GM21528 (cell line): ENCODE results near the gene TRHDE.
"Not testable (repeated sequence)": the region's sequence is repeated elsewhere in the genome, so short reads cannot be mapped to it uniquely, and the experiment has no call there.

Experiments
- ATAC-seq: cut with Tn5 transposase; IDR thresholded peaks from one replicate; pipeline ENCODE4 v1.9.1; 2021; ENCODE audit warnings: mild to moderate bottlenecking, moderate library complexity; ENCODE audit not compliant: unreplicated experiment, low FRiP score

The TRHDE gene

DNA sequence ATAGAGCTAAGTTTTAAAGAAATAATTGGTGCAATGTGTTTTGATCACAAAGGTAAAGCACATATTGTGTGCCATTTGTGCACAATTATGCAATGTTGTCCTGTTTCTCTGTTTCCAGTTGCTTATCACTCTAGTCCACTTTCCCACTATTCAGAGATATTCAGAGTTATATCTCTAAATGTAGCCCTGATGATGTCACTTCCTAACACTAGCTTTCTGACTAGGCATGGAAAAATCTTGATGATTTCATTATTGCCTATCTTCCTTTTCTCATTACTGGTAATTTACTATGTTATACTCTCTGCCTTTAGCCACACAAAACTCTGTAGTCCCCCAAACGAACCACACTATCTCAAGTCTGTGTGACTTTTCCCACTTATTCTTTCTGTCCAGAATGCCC is 221.2 kb downstream of the TRHDE start:
- ATAC-seq, result no peak

DNA sequence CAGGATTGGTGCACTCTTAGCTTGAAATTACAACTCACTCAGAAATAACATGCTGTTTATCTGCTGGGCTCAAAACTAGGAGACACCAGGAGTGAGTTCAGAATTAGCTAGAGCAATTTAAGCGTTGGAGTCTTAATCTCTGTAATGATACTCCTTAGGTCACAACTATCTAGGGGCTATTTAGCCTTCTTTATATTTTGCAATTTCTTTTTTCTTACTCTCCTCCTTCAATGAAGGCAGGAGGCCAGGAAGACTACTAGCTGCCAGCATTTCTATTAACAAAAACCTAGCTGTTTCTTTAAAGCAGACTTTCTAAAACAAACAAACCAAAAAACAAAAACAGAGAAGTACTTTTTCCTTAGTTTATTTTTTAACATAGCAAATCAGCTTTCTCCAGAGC is 226.2 kb downstream of the TRHDE start:
- ATAC-seq, result no peak

DNA sequence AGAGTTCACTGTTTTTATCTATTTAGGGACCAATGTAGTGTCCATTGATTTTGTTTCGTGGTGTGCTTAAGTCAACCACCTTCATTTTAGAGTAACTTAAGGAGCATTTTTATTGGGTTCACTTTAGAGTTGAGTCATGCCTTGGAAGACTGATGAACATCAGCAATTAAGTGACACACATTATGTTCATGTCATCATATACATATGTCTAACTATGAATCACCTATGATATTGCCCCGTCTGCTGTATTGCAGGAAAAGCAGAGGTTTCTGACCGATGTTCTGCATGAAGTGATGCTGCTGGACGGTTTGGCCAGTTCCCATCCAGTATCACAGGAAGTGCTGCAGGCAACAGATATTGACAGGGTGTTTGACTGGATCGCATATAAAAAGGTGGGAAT is 227.1 kb downstream of the TRHDE start:
- no peak for ATAC-seq

DNA sequence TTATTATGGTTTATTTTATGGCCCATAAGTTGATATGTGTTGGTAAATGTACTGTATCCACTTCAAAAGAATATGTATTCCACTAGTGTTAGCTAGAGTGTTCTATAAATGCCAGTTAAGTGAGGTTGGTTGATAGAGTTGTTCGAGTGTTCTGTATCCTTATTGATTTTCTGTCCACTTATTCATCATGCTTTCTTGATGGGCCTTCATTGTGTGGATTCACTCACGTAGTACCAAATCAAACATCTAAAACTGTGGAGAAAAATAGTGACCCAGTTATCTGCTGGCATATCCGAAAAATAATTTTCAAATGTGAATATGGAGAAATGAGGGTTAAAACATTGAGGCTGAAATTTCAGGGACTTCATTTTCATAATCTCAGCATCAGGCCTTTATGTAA is 230.4 kb downstream of the TRHDE start:
- ATAC-seq, result no peak

DNA sequence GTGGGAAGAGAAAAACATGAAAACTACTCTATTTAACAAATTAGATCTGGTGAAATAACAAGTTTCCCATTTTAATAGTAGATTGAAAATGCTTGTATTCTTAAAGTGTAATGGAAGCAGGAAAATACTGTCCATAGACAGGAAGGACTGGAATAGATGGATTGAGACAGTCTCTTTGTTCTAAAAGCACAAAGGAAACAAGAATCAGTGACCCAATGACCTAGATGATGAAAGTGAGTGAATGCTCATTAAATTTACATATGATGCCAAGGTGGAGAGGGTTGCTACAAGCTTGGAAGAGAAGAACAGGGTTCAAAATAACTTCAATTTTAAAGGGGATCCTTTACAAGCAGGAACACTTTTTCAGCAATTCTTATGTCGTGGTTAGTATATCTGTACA is 233.1 kb downstream of the TRHDE start:
- ATAC-seq, result no peak

DNA sequence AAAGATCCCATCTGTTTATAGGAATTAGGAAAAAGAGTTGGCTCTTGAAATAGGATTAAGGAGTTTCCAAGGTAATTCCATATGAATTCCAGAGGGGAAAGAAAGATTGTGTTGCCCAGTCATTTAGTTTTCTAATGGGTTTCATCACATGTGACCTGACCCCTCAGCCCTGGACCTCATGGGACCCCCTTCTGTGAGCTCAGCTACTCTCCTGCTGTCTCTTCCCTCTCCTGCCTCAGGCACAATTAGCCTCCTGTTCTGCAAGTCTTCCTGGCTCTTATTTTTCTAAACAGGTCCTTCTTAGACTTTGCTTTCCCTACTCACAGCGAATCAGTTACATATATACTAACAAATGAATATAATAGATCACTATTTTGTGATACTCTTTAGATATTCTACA is 237.7 kb downstream of the TRHDE start:
- ATAC-seq, result no peak

DNA sequence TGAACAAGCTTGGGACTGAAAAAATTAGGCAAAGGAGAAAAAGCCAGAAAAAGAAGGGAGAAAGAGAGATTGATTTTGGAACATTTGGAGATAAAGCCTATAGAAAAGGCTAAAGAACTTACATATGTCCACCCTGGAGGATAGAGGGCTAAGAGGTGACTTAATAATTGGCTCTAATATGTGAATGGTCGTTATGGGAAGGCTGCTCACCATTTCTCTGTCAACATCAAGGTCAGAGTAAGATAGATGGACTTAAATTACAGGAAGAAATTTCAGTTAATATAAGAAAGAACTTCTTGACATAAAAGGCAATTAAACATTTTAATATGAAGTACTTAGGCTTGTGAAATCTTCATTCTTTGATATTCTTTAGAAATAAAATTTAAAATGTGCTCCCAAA is 238.6 kb downstream of the TRHDE start:
- ATAC-seq, result no peak

DNA sequence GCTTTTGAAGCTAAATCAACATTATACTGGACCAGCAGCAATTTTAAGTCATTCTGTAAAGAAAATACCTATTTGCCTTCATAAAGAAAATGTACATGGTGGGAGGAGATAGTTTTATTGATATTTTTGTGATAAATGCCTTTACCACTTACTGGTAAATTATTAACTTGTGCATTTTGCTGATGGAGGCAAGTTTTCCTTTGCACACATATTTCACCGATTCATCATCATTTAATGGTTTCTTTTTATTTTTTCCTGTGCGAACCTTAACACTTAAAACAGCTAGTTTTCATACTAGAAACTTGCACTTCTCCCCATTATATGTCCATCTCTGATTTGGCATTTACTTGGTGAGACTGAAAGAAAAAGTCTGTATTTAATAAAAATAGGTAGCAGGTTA is 239.3 kb downstream of the TRHDE start:
- ATAC-seq, result no peak

DNA sequence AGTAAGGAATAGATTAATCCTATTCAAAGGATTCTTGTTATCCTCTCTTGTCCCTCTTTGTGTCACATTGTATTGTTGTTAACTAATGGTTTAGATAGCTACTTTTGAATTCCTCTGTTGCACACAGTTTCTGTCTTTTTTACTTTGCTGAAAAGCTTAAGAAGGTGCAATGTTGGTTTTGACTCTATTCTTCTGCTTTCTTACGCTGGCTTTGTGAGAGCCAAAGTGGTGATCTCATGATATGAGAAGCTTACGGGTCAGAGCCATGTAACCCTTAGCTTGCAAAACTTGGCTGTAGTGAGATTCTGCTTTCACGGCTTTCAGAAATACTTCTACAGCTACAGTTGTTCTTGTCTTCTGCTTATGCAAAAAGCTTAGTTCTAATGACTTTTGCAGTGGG is 239.7 kb downstream of the TRHDE start:
- ATAC-seq, result no peak

DNA sequence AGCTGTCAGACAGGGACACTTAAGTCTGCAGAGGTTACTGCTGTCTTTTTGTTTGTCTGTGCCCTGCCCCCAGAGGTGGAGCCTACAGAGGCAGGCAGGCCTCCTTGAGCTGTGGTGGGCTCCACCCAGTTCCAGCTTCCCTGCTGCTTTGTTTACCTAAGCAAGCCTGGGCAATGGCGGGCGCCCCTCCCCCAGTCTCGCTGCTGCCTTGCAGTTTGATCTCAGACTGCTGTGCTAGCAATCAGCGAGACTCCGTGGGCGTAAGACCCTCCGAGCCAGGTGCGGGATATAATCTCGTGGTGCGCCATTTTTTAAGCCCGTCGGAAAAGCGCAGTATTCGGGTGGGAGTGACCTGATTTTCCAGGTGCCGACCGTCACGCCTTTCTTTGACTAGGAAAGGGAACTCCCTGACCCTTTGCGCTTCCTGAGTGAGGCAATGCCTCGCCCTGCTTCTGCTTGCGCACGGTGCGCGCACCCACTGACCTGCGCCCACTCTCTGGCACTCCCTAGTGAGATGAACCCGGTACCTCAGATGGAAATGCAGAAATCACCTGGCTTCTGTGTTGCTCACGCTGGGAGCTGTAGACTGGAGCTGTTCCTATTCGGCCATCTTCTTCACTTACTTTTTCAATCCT is 248.0 kb downstream of the TRHDE start:
- not testable (repeated sequence) for ATAC-seq

DNA sequence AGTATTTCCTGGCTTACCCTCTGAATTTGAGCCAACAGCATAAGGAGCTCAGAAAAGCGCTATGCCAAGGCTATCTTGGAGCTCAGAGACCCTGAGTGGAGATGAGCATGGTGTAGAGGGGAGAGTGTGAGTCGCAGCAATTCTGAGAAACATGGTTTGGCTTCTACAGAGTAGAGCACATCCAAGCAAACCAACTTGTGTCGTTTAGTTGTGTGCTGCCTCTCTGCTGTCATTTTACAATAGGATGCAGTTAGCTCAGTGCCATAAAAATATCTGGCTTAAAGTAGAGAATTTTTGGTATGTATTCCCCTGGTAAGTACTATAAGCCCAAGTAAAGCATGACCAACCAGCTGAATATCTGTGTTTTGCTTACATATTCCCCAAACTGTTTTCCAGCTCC is 249.2 kb downstream of the TRHDE start:
- ATAC-seq, result no peak

DNA sequence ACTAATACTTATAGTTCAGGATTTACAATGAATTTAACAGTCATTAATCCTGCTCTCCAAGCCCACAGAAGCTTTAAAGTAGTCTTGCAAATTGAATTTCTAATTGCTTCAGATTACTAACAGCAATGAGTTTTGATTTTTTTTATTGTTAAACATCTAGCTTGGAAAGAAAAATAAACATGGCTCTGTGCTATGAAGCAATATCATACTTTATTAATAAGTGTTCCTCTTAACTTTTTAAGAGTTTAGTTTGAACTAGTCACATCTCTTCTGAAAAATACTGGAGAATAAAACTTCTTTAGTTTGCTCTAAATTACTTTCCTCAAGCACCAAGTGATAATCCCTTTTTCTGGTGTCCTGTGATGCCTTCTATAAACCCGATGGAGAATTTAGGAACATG is 250.2 kb downstream of the TRHDE start:
- ATAC-seq, result no peak

DNA sequence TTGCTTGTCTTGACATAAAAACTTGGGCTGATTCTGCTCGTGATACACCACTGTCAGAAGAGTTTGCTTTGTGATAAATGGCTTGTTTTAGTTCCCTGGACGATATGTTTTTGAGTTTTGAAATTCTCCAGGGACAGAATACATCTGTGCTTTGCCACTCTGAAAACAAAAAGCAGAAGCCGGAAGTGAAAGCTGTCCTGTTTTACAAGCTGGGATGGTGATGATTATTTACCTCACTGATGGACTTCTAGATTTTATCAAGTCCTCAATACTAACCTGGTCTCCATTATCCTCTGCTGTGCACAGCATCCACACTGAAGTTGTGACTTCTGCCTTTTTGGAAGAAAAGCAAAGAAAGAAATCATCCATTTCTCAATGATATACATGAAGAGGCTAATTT is 251.6 kb downstream of the TRHDE start:
- ATAC-seq, result no peak

DNA sequence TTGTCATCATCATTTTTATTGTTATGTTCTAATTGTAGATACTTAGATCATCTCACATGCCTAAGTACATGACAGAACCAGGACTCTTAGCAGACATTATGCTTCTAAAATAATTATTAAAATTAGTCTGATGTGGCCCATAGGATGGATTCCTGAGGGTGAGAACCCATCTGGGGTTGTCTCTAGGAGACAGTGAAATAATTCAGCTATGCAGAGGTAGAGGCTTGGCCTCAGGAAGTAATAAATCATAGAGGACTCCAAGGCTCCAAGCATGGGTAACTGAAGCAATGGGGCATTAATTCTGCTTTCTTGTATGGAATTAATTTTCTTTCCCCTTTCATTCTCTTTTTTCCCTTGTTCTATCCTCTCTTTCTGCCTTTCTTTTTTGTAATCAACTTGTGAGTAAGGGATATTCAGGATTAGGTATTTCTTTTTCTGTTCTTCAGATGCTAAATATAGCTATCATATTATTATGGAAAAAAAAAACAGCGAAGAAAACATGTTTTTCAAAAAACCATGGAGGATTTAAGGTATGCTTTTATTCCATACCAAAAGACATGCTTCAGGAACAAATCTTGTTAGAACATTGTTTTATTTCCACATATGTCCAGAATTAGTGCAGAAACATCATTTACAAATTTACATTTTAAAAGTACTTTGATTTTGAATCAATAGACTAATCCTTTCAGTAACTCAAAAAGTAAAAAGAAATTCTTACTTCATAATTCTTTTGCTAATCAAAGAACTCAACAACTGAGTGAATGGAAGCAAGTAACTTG is 263.2 kb downstream of the TRHDE start:
- no peak for ATAC-seq

DNA sequence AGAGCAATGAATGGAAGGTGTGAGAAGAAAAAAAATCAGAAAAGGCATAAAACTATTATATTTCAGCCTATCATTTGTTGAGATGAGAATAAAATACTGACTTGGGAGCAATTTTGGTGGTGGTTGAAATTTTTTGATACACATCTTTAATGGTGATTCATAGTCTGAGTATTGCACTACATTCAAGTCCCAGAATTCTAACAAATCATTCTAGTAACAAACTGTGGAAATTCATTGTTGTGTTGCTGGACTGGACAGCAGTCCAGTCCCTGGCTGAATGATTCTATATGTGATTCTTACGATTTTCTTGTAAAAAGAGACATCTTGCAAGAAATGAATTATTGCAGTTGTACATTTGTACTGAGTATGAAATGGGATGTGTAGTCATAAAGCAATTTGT is 268.6 kb downstream of the TRHDE start:
- ATAC-seq, result no peak

DNA sequence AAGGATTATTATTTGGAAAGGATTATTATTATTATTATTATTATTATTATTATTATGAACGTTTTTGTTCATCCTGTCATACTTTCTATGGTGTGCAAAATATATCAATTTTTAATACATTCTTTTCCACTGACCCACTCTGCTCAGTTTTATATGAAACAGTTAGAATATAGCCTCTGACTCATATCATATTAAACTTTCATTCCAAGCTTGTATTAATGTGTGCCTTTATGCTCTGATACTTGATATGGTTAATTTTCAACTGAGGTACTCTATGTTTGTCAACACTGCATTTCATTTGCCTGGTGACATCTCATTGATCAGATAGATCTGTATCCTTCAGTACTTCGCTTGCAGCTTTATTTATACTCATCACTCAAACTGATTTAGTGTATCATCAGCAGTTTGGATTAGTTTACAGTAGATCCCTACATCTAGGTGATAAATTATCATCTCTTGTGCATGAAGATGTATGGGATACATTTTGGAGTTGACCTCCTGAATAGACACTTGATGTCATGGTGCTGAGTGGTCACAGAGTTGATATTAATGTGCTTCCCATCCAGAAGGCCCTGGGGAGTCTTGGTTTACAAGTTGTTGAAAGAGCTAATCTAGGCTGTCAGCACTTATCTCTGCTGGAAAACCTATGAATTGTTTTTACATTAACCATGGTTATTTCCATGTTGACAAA is 271.8 kb downstream of the TRHDE start:
- ATAC-seq, result no peak

DNA sequence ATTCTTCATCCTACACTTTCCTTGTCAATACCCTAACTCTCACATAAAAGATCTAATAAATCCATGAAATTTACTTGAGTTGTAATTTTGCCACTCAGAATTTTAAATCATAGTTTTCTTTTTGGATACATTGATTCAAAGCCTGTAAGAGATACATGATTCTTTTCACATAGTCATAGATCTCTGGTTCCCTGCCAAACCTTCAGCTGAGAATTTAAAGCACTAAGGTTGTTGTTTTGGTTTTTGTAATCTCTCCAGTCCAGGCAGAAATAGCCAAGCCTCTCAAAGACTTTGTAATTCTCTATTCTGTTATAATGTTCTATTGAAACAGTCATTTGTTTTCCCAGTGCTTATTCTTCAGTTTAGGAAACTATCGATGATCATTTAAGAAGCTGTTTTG is 273.9 kb downstream of the TRHDE start:
- no peak for ATAC-seq

DNA sequence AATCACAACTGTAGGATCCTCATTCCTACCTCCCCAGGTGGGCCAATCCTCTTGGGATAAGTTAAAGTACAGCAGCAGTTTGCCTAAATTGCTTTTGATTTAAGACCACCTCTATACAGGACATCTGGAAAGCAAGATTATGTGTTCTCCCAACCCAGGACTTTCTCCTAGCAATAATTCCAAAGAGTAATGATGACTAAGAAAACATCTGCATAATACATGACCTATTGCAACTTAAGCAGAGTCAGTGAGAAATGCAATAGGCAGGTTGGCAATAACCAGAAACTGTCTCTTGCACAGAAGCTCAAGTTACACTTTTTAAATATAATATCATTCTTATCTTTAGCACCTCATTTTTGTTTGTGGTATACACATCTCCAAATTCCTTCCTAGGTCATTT is 275.4 kb downstream of the TRHDE start:
- no peak for ATAC-seq

DNA sequence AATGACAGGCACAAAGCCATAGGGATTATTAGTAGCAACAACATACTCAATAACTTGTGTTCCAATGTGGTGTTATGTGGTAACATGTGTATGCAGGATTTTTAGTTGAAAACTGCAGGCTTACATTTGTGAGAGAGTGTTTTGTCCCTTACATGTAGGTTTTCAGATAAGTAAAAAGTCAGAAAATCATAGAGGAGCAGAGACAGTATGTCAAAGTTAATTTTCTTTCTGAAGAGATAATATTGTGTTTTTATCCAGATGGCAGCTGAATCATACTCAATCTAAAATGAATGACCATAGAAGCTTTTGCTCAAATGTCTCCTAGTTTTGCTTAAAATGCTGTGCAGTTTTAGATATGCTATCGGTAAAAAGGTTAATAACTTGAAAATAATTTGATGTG is 277.0 kb downstream of the TRHDE start:
- ATAC-seq, result no peak

DNA sequence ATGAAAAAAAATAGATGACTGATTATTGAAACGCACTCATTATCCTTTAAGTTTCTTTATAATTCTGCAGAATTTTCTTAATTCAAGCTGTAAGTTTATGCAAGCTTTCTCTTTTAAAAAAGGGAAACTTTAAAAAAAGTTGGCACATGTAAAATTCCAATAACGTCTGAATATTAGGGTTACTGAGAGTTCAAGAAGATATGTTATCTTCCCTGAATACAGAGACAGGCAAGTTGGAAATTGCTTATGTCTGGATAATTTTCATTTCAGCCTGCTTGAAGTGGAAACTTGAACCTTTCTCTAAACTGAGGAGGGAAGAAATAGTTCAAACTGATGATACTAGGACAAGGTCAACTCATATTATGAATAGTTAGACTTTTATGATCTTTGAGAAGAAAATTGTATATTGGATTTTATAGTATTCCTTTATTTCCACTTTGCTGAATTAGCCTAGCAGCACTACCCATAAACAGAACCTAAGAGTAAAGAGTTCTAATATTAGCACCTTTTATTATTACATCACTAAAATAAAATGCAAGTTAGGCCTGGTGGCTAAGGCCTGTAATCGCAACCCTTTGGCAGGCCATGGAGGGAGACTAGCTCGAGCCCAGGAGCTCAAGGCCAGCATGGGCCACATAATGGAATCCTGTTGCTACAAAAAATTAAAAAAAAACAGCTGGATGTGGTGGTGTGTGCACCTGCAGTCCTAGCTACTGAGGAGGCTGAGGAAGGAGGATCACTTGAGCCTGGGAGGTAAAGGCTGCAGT is 288.0 kb downstream of the TRHDE start:
- no peak for ATAC-seq

DNA sequence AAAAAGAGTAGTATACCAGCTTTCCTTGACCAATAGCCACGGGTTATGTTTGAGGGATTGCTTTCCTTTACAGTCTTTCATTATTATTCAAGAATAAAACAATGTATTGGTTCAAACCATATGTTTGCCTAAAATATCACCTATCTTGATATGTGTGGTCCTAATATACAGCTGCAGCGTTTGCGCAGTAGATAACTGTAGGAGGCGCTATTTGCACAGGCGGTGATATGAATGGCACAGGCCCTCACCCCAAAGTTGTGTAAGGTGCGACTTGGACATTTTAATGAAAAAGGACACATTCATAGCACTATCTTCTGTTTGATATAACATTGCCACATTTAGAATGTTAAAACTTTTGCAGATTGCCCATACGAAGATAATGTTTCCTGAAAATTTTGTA is 298.4 kb downstream of the TRHDE start:
- ATAC-seq, result no peak
